IMR-90 (cell line): Measurements from ENCODE around the gene TMEM63B. TPM values are rescaled to one million over a fixed set of nuclear protein-coding genes. Genes with fewer than 3 reads are reported as not detected.

Experiments used
- ATAC-seq: fragments of 200-7000 bp; cut with Tn5 transposase; 2 replicates; pipeline ENCODE4 v1.9.1; 2020; ENCODE audit warnings: low read depth, mild to moderate bottlenecking, moderate library complexity
- BruUV-seq: library from RNA; stranded (reverse); fragments of 400-500 nt; replicated peaks from 2 replicates; lab custom pipeline; 2021; lab: Mats Ljungman, UMichigan
- CTCF ChIA-PET: fragments of 300-600 bp; formaldehyde crosslinking; extraction: SDS; loops from one replicate; lab custom pipeline; 2021; ENCODE audit warnings: antibody characterized with exemption; lab: Yijun Ruan, JAX
- POLR2A ChIA-PET: fragments of 300-600 bp; sonication (Branson Sonifier 250); formaldehyde crosslinking; loops from one replicate; lab custom pipeline; 2022; ENCODE audit warnings: antibody characterized with exemption; ENCODE audit not compliant: unreplicated experiment; lab: Charles Lee
- DNase-seq: peaks from one replicate; pipeline ENCODE4 v3.0.0; 2013
- H2AFZ ChIP-seq: replicated peaks from 2 replicates; pipeline ENCODE3; 2013; ENCODE audit warnings: low read length, mild to moderate bottlenecking; ENCODE audit not compliant: poor library complexity
- H2AK5ac ChIP-seq: 2 replicates; pipeline ENCODE4 v1.6.1; 2013; ENCODE audit warnings: low read depth, low read length, inconsistent platforms
- H2AK9ac ChIP-seq: replicated peaks from 2 replicates; pipeline ENCODE3; 2013; ENCODE audit warnings: mild to moderate bottlenecking, low read depth, low read length, moderate library complexity; ENCODE audit not compliant: poor library complexity
- H2BK120ac ChIP-seq: 2 replicates; pipeline ENCODE4 v1.6.1; 2013; ENCODE audit warnings: low read depth, low read length, inconsistent platforms
- H2BK15ac ChIP-seq: 3 replicates; pipeline ENCODE4 v1.6.1; 2013; ENCODE audit warnings: low read depth, low read length, inconsistent platforms
- H2BK20ac ChIP-seq: 2 replicates; pipeline ENCODE4 v1.6.1; 2013; ENCODE audit warnings: low read depth, mild to moderate bottlenecking, inconsistent platforms, low read length, moderate library complexity
- H2BK5ac ChIP-seq: 2 replicates; pipeline ENCODE4 v1.6.1; 2013; ENCODE audit warnings: mild to moderate bottlenecking, low read depth, low read length, inconsistent platforms; ENCODE audit not compliant: poor library complexity, severe bottlenecking
- H3K14ac ChIP-seq: replicated peaks from 2 replicates; pipeline ENCODE4 v1.6.1; 2013; ENCODE audit warnings: low read depth, low read length, inconsistent platforms
- H3K18ac ChIP-seq: 2 replicates; pipeline ENCODE4 v1.6.1; 2013; ENCODE audit warnings: low read depth, low read length, control low read depth
- H3K23ac ChIP-seq: 2 replicates; pipeline ENCODE4 v1.6.1; 2013; ENCODE audit warnings: low read depth, low read length, inconsistent platforms
- H3K27ac ChIP-seq: 2 replicates; pipeline ENCODE4 v1.5.1; 2013; ENCODE audit warnings: mild to moderate bottlenecking, control low read depth, low read length; ENCODE audit not compliant: insufficient read depth
- H3K27me3 ChIP-seq: 2 replicates; pipeline ENCODE4 v1.6.1; 2013; ENCODE audit warnings: low read length; ENCODE audit not compliant: control insufficient read depth, insufficient read depth
- H3K36me3 ChIP-seq: 2 replicates; pipeline ENCODE4 v1.6.1; 2013; ENCODE audit warnings: low read length, mixed read lengths; ENCODE audit not compliant: control insufficient read depth, insufficient read depth
- H3K4ac ChIP-seq: 2 replicates; pipeline ENCODE4 v1.6.1; 2013; ENCODE audit warnings: low read depth, low read length, inconsistent platforms
- H3K4me1 ChIP-seq: 2 replicates; pipeline ENCODE4 v1.6.1; 2013; ENCODE audit warnings: low read length, mixed read lengths; ENCODE audit not compliant: control insufficient read depth, insufficient read depth
- H3K4me2 ChIP-seq: 2 replicates; pipeline ENCODE4 v1.6.1; 2013; ENCODE audit warnings: low read depth, mild to moderate bottlenecking, control low read depth, low read length, moderate library complexity
- H3K4me3 ChIP-seq: 2 replicates; pipeline ENCODE4 v1.5.1; 2013; ENCODE audit warnings: low read depth, mild to moderate bottlenecking, control low read depth, low read length, moderate library complexity; ENCODE audit not compliant: insufficient read depth
- H3K56ac ChIP-seq: 2 replicates; pipeline ENCODE4 v1.6.1; 2013; ENCODE audit warnings: low read length, inconsistent platforms; ENCODE audit not compliant: insufficient read depth; ENCODE audit errors: extremely low read depth
- H3K79me1 ChIP-seq, 2 experiments: 2 replicates each; pipeline ENCODE4 v1.6.1; 2013; ENCODE audit warnings: low read length in 2 of 2, inconsistent platforms in 1 of 2, low read depth in 1 of 2
- H3K9ac ChIP-seq: 2 replicates; pipeline ENCODE4 v1.6.1; 2013; ENCODE audit warnings: low read depth, low read length, control low read depth
- H3K9me1 ChIP-seq: 2 replicates; pipeline ENCODE4 v1.6.1; 2013; ENCODE audit warnings: low read length, inconsistent platforms; ENCODE audit not compliant: insufficient read depth
- H3K9me3 ChIP-seq: 2 replicates; pipeline ENCODE4 v1.6.1; 2013; ENCODE audit warnings: low read length; ENCODE audit not compliant: control insufficient read depth, insufficient read depth
- H4K20me1 ChIP-seq: 2 replicates; pipeline ENCODE4 v1.6.1; 2013; ENCODE audit warnings: low read length, inconsistent platforms; ENCODE audit not compliant: insufficient read depth
- H4K5ac ChIP-seq: 2 replicates; pipeline ENCODE4 v1.6.1; 2013; ENCODE audit warnings: mild to moderate bottlenecking, low read depth, low read length, control low read depth
- H4K8ac ChIP-seq, 2 experiments: 2 replicates each; pipeline ENCODE4 v1.6.1; 2013; ENCODE audit warnings: low read depth in 2 of 2, low read length in 2 of 2, control low read depth in 1 of 2, inconsistent platforms in 1 of 2
- H4K91ac ChIP-seq: 2 replicates; pipeline ENCODE4 v1.6.1; 2013; ENCODE audit warnings: low read depth, low read length, inconsistent platforms; ENCODE audit not compliant: insufficient read depth
- BHLHE40 ChIP-seq: fragments of 150-350 bp; IDR thresholded peaks from 2 replicates; pipeline ENCODE4 v1.6.1; 2016; ENCODE audit warnings: mild to moderate bottlenecking, low read depth, low read length
- CEBPB ChIP-seq: IDR thresholded peaks from 2 replicates; pipeline ENCODE4 v1.6.1; 2012; ENCODE audit warnings: low read depth, low read length, improper control_type of control experiment
- CHD1 ChIP-seq: IDR thresholded peaks from 2 replicates; pipeline ENCODE4 v1.6.1; 2012; ENCODE audit warnings: low read depth, low read length, improper control_type of control experiment
- ELK1 ChIP-seq: fragments of 150-350 bp; IDR thresholded peaks from 2 replicates; pipeline ENCODE4 v1.6.1; 2016; ENCODE audit warnings: low read depth, mild to moderate bottlenecking, low read length, moderate library complexity, borderline replicate concordance
- MAFK ChIP-seq: IDR thresholded peaks from 2 replicates; pipeline ENCODE4 v1.6.1; 2012; ENCODE audit warnings: low read depth, low read length, improper control_type of control experiment
- MAZ ChIP-seq: IDR thresholded peaks from 2 replicates; pipeline ENCODE4 v1.6.1; 2012; ENCODE audit warnings: low read depth, mild to moderate bottlenecking, low read length, improper control_type of control experiment, moderate library complexity, borderline replicate concordance
- MXI1 ChIP-seq: IDR thresholded peaks from 2 replicates; pipeline ENCODE4 v1.6.1; 2012; ENCODE audit warnings: low read depth, mild to moderate bottlenecking, low read length, moderate library complexity, borderline replicate concordance
- NFE2L2 ChIP-seq: fragments of 150-350 bp; IDR thresholded peaks from 2 replicates; pipeline ENCODE4 v1.6.1; 2016; ENCODE audit warnings: low read depth, mild to moderate bottlenecking, low read length
- POLR2A ChIP-seq: IDR thresholded peaks from 2 replicates; pipeline ENCODE4 v1.6.1; 2012; ENCODE audit warnings: mild to moderate bottlenecking, low read depth, low read length
- RAD21 ChIP-seq: IDR thresholded peaks from 2 replicates; pipeline ENCODE4 v1.6.1; 2012; ENCODE audit warnings: low read length, improper control_type of control experiment
- RCOR1 ChIP-seq: IDR thresholded peaks from 2 replicates; pipeline ENCODE4 v1.6.1; 2012; ENCODE audit warnings: mild to moderate bottlenecking, low read length, improper control_type of control experiment; ENCODE audit not compliant: insufficient replicate concordance
- SMC3 ChIP-seq: fragments of 150-350 bp; IDR thresholded peaks from 2 replicates; pipeline ENCODE4 v1.6.1; 2016; ENCODE audit warnings: low read depth, mild to moderate bottlenecking, antibody characterized with exemption, low read length, moderate library complexity
- USF2 ChIP-seq: fragments of 150-350 bp; IDR thresholded peaks from 2 replicates; pipeline ENCODE4 v1.6.1; 2017; ENCODE audit warnings: mild to moderate bottlenecking, antibody characterized with exemption, low read length, low read depth
- WGBS, 2 experiments: methylation state at CpG; one replicate each; pipeline versions ENCODE4 v1.1.5 to v1.1.7; 2013; ENCODE audit warnings: missing lambda C conversion rate in 2 of 2; ENCODE audit not compliant: insufficient read length in 1 of 2; ENCODE audit errors: extremely low coverage in 2 of 2; 5-methylcytosine and 5-hydroxymethylcytosine counted together
- dilution Hi-C: fragments of 300-500 bp; cut with HindIII; formaldehyde crosslinking; loops from one replicate; pipeline ENCODE4 v1.14.3; 2018; ENCODE audit warnings: low sequenced_read_pairs; ENCODE audit not compliant: unreplicated experiment
- in situ Hi-C: fragments of 300-500 bp; cut with MboI; formaldehyde crosslinking; loops from 3 replicates; pipeline ENCODE4 v1.14.3; 2019; ENCODE audit warnings: low sequenced_read_pairs, inconsistent platforms, mixed read lengths
- intact Hi-C: fragments of 100-400 bp; cut with micrococcal nuclease; formaldehyde crosslinking; loops from 2 replicates; pipeline ENCODE4 v1.10.0; 2022
- polyA plus RNA-seq, 3 experiments: library from polyadenylated mRNA; depleted of rRNA; stranded (reverse); fragments of >200 nt; gene quantifications; 2 replicates each; pipeline ENCODE4 v1.2.3, GENCODE V29; 2012; ENCODE audit warnings: low replicate concordance in 1 of 3
- total RNA-seq: library from RNA; depleted of rRNA; stranded (reverse); fragments of >200 nt; gene quantifications from 2 replicates; pipeline ENCODE4 v1.2.3, GENCODE V29; 2012

The TMEM63B gene
- total and polyA plus RNA-seq, 2 of the 4 experiments (the other 2 are of a cell fraction), result 12.2 to 42.6 TPM

GRCh38 chr6:44082872-44083321 is 44.5 kb upstream of the TMEM63B start:
- dilution Hi-C loops, result no loop called here

More at GRCh38 chr6:44082872-44083321, 44.5 kb upstream of the TMEM63B start:
- 80% methylated on average over 1 of the region's 8 CpGs; no CpG with 5 or more reads in 1 of the 2 experiments for WGBS, 2 experiments
- H4K91ac ChIP-seq, result no peak overlapping the region
- H2BK5ac ChIP-seq, result no peak overlapping the region
- no peak overlapping the region for H3K27ac ChIP-seq
- H3K18ac ChIP-seq, result no peak overlapping the region
- ChIA-PET CTCF (no interaction called here), POLR2A (no interaction called here)
- no peak overlapping the region for H2BK15ac ChIP-seq
- H2AK9ac ChIP-seq, result no peak overlapping the region
- no peak overlapping the region for H2BK120ac ChIP-seq
- ATAC-seq (no peak), DNase-seq (no peak)
- H4K5ac ChIP-seq, result no peak overlapping the region
- no peak overlapping the region; the same call in 1 of the 2 replicates for H2AK5ac ChIP-seq
- H3K4ac ChIP-seq, result no peak overlapping the region
- H3K4me2 ChIP-seq, result no peak overlapping the region
- H3K9me1 ChIP-seq, result no peaks in the 10 kb centered on the region
- no peaks in the 10 kb centered on the region for H3K9me3 ChIP-seq
- H2AFZ ChIP-seq, result no peak overlapping the region
- TF ChIP-seq RAD21 (no peak), MXI1 (no peak), NFE2L2 (no peak), MAFK (no peak), BHLHE40 (no peak), CEBPB (no peak), RCOR1 (no peak), POLR2A (no peak), CHD1 (no peak), ELK1 (no peak), MAZ (no peak), USF2 (no peak), SMC3 (no peak)
- H3K4me1 ChIP-seq, result peaks cover 11% of the 10 kb centered on the region
- no peak overlapping the region for H3K9ac ChIP-seq
- H4K20me1 ChIP-seq, result no peaks in the 10 kb centered on the region; the same call in 1 of the 2 replicates
- no peaks in the 10 kb centered on the region; a peak in 1 of 4 replicates for H3K79me1 ChIP-seq
- H4K8ac ChIP-seq, result no peak overlapping the region
- no peaks in the 10 kb centered on the region for H3K27me3 ChIP-seq
- BruUV-seq, result no TSS peak
- H3K14ac ChIP-seq, result no peak overlapping the region
- H3K4me3 ChIP-seq, result no peak overlapping the region
- H2BK20ac ChIP-seq, result no peak overlapping the region
- no peaks in the 10 kb centered on the region for H3K36me3 ChIP-seq
- intact Hi-C loops (no loop called here), in situ Hi-C loops (loop anchor here (5.0 kb wide), 1 partner anchor 416 kb away; no protein-coding TSS in a partner anchor)
- no peak overlapping the region for H3K23ac ChIP-seq
- H3K56ac ChIP-seq, result no peak overlapping the region
